H9 (cell line): Measurements from ENCODE around the gene PHF24. TPM values are rescaled to one million over a fixed set of nuclear protein-coding genes. Genes with fewer than 3 reads are reported as not detected.

Source experiments
- DNase-seq: peaks from one replicate; pipeline ENCODE4 v3.0.0-alpha.2; 2017
- H2AFZ ChIP-seq: one replicate; pipeline ENCODE4 v1.6.1; 2013; ENCODE audit warnings: mild to moderate bottlenecking, low read length, control low read depth, moderate library complexity
- H2AK5ac ChIP-seq: 2 replicates; pipeline ENCODE4 v1.6.1; 2013; ENCODE audit warnings: low read length, control low read depth, mixed read lengths; ENCODE audit not compliant: insufficient read length
- H2BK120ac ChIP-seq: one replicate; pipeline ENCODE4 v1.6.1; 2013; ENCODE audit warnings: low read depth, mild to moderate bottlenecking, low read length, control low read depth, inconsistent platforms; ENCODE audit not compliant: poor library complexity, severe bottlenecking
- H2BK12ac ChIP-seq: 2 replicates; pipeline ENCODE4 v1.6.1; 2013; ENCODE audit warnings: low read length, control low read depth, mixed read lengths, low read depth; ENCODE audit not compliant: insufficient read length
- H2BK15ac ChIP-seq: 2 replicates; pipeline ENCODE4 v1.6.1; 2013; ENCODE audit warnings: low read depth, low read length, control low read depth
- H2BK20ac ChIP-seq: one replicate; pipeline ENCODE4 v1.6.1; 2013; ENCODE audit warnings: low read depth, mild to moderate bottlenecking, low read length, control low read depth, inconsistent platforms; ENCODE audit not compliant: poor library complexity, severe bottlenecking
- H2BK5ac ChIP-seq: 2 replicates; pipeline ENCODE4 v1.6.1; 2013; ENCODE audit warnings: low read length, control low read depth, mixed read lengths; ENCODE audit not compliant: insufficient read length
- H3K14ac ChIP-seq: 2 replicates; pipeline ENCODE4 v1.6.1; 2013; ENCODE audit warnings: low read length, control low read depth; ENCODE audit not compliant: insufficient read depth
- H3K18ac ChIP-seq: 2 replicates; pipeline ENCODE4 v1.6.1; 2013; ENCODE audit warnings: low read depth, mild to moderate bottlenecking, mixed read lengths, low read length, control low read depth; ENCODE audit not compliant: insufficient read length
- H3K23ac ChIP-seq: 2 replicates; pipeline ENCODE4 v1.6.1; 2013; ENCODE audit warnings: low read length, control low read depth, mixed read lengths, low read depth; ENCODE audit not compliant: insufficient read length
- H3K23me2 ChIP-seq: 2 replicates; pipeline ENCODE4 v1.6.1; 2013; ENCODE audit warnings: low read depth, mild to moderate bottlenecking, mixed read lengths, low read length, control low read depth; ENCODE audit not compliant: insufficient read length, poor library complexity, severe bottlenecking
- H3K27ac ChIP-seq: 2 replicates; pipeline ENCODE4 v1.5.1; 2013; ENCODE audit warnings: low read length, control low read depth, mixed read lengths, low read depth; ENCODE audit not compliant: insufficient read length
- H3K27me3 ChIP-seq: 2 replicates; pipeline ENCODE4 v1.6.1; 2013; ENCODE audit warnings: low read length, control low read depth, inconsistent platforms; ENCODE audit not compliant: insufficient read depth
- H3K4ac ChIP-seq: 2 replicates; pipeline ENCODE4 v1.6.1; 2013; ENCODE audit warnings: low read depth, mild to moderate bottlenecking, control low read depth, inconsistent platforms, low read length, moderate library complexity
- H3K4me1 ChIP-seq: 2 replicates; pipeline ENCODE4 v1.6.1; 2013; ENCODE audit warnings: low read length, control low read depth, inconsistent platforms; ENCODE audit not compliant: insufficient read depth
- H3K4me2 ChIP-seq: 2 replicates; pipeline ENCODE4 v1.6.1; 2013; ENCODE audit warnings: low read length, control low read depth, mixed read lengths; ENCODE audit not compliant: insufficient read length, insufficient read depth
- H3K56ac ChIP-seq: 2 replicates; pipeline ENCODE4 v1.6.1; 2013; ENCODE audit warnings: low read depth, mild to moderate bottlenecking, mixed read lengths, low read length, control low read depth; ENCODE audit not compliant: insufficient read length
- H3K79me1 ChIP-seq: 2 replicates; pipeline ENCODE4 v1.6.1; 2013; ENCODE audit warnings: low read depth, mild to moderate bottlenecking, moderate library complexity, low read length, control low read depth, inconsistent platforms; ENCODE audit not compliant: insufficient read depth, poor library complexity, severe bottlenecking
- H3K79me2 ChIP-seq: 2 replicates; pipeline ENCODE4 v1.6.1; 2013; ENCODE audit warnings: low read length, control low read depth, inconsistent platforms; ENCODE audit not compliant: insufficient read depth
- H3K9ac ChIP-seq: 2 replicates; pipeline ENCODE4 v1.6.1; 2013; ENCODE audit warnings: low read length, control low read depth, mixed read lengths; ENCODE audit not compliant: insufficient read length; ENCODE audit errors: extremely low read depth
- H3K9me3 ChIP-seq: one replicate; pipeline ENCODE4 v1.6.1; 2013; ENCODE audit warnings: low read depth, low read length, inconsistent platforms; ENCODE audit not compliant: control insufficient read depth
- H3T11ph ChIP-seq: one replicate; pipeline ENCODE4 v1.6.1; 2013; ENCODE audit warnings: mild to moderate bottlenecking, low read length, control low read depth, inconsistent platforms
- H4K20me1 ChIP-seq: one replicate; pipeline ENCODE4 v1.6.1; 2013; ENCODE audit not compliant: control insufficient read depth, insufficient read length, insufficient read depth
- H4K5ac ChIP-seq: 2 replicates; pipeline ENCODE4 v1.6.1; 2013; ENCODE audit warnings: low read depth, mild to moderate bottlenecking, mixed read lengths, low read length, control low read depth; ENCODE audit not compliant: insufficient read length
- H4K8ac ChIP-seq: replicated peaks from 2 replicates; pipeline ENCODE4 v1.6.1; 2013; ENCODE audit warnings: low read length, control low read depth, mixed read lengths, low read depth; ENCODE audit not compliant: insufficient read length
- H4K91ac ChIP-seq: 2 replicates; pipeline ENCODE4 v1.6.1; 2013; ENCODE audit warnings: low read depth, mild to moderate bottlenecking, moderate library complexity, mixed read lengths, low read length, control low read depth; ENCODE audit not compliant: insufficient read length
- H3K27ac Mint-ChIP-seq, 3 experiments: 2 replicates in 2 of 3; 3 replicates in 1 of 3; pipeline ENCODE4 v1.8.0; 2020 to 2021; ENCODE audit warnings: mixed read lengths in 3 of 3, mild to moderate bottlenecking in 1 of 3, moderate library complexity in 1 of 3
- H3K27me3 Mint-ChIP-seq: 2 replicates; pipeline ENCODE4 v1.8.0; 2021; ENCODE audit warnings: low read depth, mild to moderate bottlenecking, moderate library complexity, mixed read lengths
- H3K36me3 Mint-ChIP-seq, 3 experiments: 2 replicates in 2 of 3; 3 replicates in 1 of 3; pipeline ENCODE4 v1.8.0; 2020 to 2021; ENCODE audit warnings: low read depth in 3 of 3, mixed read lengths in 3 of 3; ENCODE audit not compliant: insufficient read depth in 1 of 3
- H3K4me1 Mint-ChIP-seq, 2 experiments: 2 replicates each; pipeline ENCODE4 v1.8.0; 2020; ENCODE audit warnings: mixed read lengths in 2 of 2
- H3K4me3 Mint-ChIP-seq, 2 experiments: 2 replicates in 1 of 2; 3 replicates in 1 of 2; pipeline ENCODE4 v1.8.0; 2020 to 2021; ENCODE audit warnings: mild to moderate bottlenecking in 2 of 2, mixed read lengths in 2 of 2, moderate library complexity in 1 of 2
- H3K9me3 Mint-ChIP-seq, 2 experiments: 2 replicates in 1 of 2; 3 replicates in 1 of 2; pipeline ENCODE4 v1.8.0; 2020; ENCODE audit warnings: mild to moderate bottlenecking in 2 of 2, mixed read lengths in 2 of 2, moderate library complexity in 1 of 2
- WGBS: extraction: QIAGEN DNeasy Blood & Tissue Kit; methylation state at CpG from one replicate; pipeline ENCODE4 v1.1.7; 2013; ENCODE audit warnings: missing lambda C conversion rate, low lambda C conversion rate, mixed read lengths; ENCODE audit not compliant: insufficient read length; ENCODE audit errors: extremely low coverage; 5-methylcytosine and 5-hydroxymethylcytosine counted together
- total RNA-seq: library from RNA; stranded (reverse); gene quantifications from 2 replicates; pipeline ENCODE4 v1.2.1, GENCODE V29; 2021
- TF ChIP-seq, protein P1 (sequence below): fragments of 200-600 bp; sonication (generic); conservative IDR thresholded peaks from 3 replicates; pipeline ENCODE4 v1.8.0; 2021; ENCODE audit warnings: antibody characterized with exemption, mild to moderate bottlenecking

The PHF24 gene
- total RNA-seq, 1 experiment from 2014 or later: 0.24 TPM

DNA sequence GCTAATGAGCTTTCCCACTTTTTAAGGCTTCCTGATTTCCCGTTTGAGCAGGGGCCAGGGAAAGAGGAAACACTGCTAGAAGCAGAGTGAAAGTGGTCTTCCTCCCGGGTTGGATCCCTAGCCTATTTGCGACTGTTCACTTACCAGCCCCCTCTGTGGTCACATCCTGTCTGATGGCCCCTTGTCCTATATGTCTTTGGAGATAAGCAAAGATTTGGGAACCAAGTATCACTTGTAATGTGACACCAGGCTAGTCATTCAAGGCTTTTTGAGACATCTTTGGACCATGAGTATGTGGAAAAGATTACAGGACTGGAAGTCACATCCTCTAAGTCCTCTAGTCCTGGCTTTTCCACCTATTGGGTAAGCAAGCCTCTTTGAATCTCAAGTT lies 37.6 kb downstream of the PHF24 start:
- no peak overlapping the region for H2BK20ac ChIP-seq
- no peak overlapping the region for H2BK15ac ChIP-seq
- Mint-ChIP-seq H3K27ac (peak overlapping the region in 1 of 3 experiments; percentile 73; a peak in 1 of 7 replicates), H3K9me3 (no peaks in the 10 kb centered on the region), H3K27me3 (peaks cover 2% of the 10 kb centered on the region), H3K4me1 (peaks cover 44 to 49% of the 10 kb centered on the region in 2 experiments), H3K36me3 (peaks cover 36 to 58% (median 46%) of the 10 kb centered on the region in 3 experiments), H3K4me3 (no peak overlapping the region)
- no peak overlapping the region for H2BK5ac ChIP-seq
- H3K79me2 ChIP-seq: no peaks in the 10 kb centered on the region
- no CpG with 5 or more reads among the region's 3 CpGs for WGBS
- H3K23me2 ChIP-seq: peaks cover 3% of the 10 kb centered on the region
- H3K4me1 ChIP-seq: peaks cover 8% of the 10 kb centered on the region; the same call in 1 of the 2 replicates
- no peak overlapping the region for H3K18ac ChIP-seq
- no peaks in the 10 kb centered on the region for H3K79me1 ChIP-seq
- H4K8ac ChIP-seq: no peak overlapping the region
- no peaks in the 10 kb centered on the region for H3K9me3 ChIP-seq
- H3T11ph ChIP-seq: no peak overlapping the region
- no peak overlapping the region for H2BK12ac ChIP-seq
- no peak overlapping the region for H3K56ac ChIP-seq
- H3K4me2 ChIP-seq: no peak overlapping the region
- TF ChIP-seq, protein P1, sequence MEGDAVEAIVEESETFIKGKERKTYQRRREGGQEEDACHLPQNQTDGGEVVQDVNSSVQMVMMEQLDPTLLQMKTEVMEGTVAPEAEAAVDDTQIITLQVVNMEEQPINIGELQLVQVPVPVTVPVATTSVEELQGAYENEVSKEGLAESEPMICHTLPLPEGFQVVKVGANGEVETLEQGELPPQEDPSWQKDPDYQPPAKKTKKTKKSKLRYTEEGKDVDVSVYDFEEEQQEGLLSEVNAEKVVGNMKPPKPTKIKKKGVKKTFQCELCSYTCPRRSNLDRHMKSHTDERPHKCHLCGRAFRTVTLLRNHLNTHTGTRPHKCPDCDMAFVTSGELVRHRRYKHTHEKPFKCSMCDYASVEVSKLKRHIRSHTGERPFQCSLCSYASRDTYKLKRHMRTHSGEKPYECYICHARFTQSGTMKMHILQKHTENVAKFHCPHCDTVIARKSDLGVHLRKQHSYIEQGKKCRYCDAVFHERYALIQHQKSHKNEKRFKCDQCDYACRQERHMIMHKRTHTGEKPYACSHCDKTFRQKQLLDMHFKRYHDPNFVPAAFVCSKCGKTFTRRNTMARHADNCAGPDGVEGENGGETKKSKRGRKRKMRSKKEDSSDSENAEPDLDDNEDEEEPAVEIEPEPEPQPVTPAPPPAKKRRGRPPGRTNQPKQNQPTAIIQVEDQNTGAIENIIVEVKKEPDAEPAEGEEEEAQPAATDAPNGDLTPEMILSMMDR: no peak
- no peak overlapping the region for H4K91ac ChIP-seq
- no peak overlapping the region for H2AK5ac ChIP-seq
- H4K5ac ChIP-seq: no peak overlapping the region
- no peaks in the 10 kb centered on the region for H3K27me3 ChIP-seq
- no peak overlapping the region for H2BK120ac ChIP-seq
- no peak overlapping the region for H3K27ac ChIP-seq
- no peak for DNase-seq
- no peak overlapping the region for H3K14ac ChIP-seq
- H4K20me1 ChIP-seq: no peaks in the 10 kb centered on the region
- H3K9ac ChIP-seq: no peak overlapping the region
- no peak overlapping the region for H2AFZ ChIP-seq
- H3K23ac ChIP-seq: no peak overlapping the region
- H3K4ac ChIP-seq: no peak overlapping the region
